Fibroblast of lung (primary cell): ENCODE measurements around the gene GTF3C1. TPM values are rescaled to one million over a fixed set of nuclear protein-coding genes. Genes with fewer than 3 reads are reported as not detected.
A peak's percentile ranks its signal among the peaks of the same experiment; 100 is the strongest.

Experiments used
- DNase-seq, 2 donors: peaks; one replicate each; pipeline versions ENCODE4 v3.0.0 to v3.0.0-alpha.2; 2010; ENCODE audit warnings: low read depth in 2 of 2
- H2AFZ ChIP-seq: 2 replicates; pipeline ENCODE4 v1.5.1; 2012; ENCODE audit warnings: low read length, control low read depth, inconsistent platforms
- H3K27ac ChIP-seq: 2 replicates; pipeline ENCODE4 v1.5.1; 2011; ENCODE audit warnings: low read length, control low read depth; ENCODE audit not compliant: insufficient read depth
- H3K27me3 ChIP-seq: 2 replicates; pipeline ENCODE4 v1.5.1; 2011; ENCODE audit warnings: mild to moderate bottlenecking, low read length; ENCODE audit not compliant: control insufficient read depth, insufficient read depth
- H3K36me3 ChIP-seq: 2 replicates; pipeline ENCODE4 v1.5.1; 2011; ENCODE audit warnings: low read length; ENCODE audit not compliant: control insufficient read depth, insufficient read depth
- H3K4me1 ChIP-seq: 2 replicates; pipeline ENCODE4 v1.5.1; 2011; ENCODE audit warnings: low read length; ENCODE audit not compliant: control insufficient read depth, insufficient read depth; ENCODE audit errors: extremely low read depth
- H3K4me2 ChIP-seq: 2 replicates; pipeline ENCODE4 v1.5.1; 2011; ENCODE audit warnings: low read length, control low read depth; ENCODE audit not compliant: insufficient read depth; ENCODE audit errors: extremely low read depth
- H3K4me3 ChIP-seq, 4 experiments: fragments of 200-600 bp in 1 of 4; sonication (generic) in 1 of 4; replicated peaks in 1 of 4; 2 replicates each; pipeline ENCODE4 v1.5.1; 2011 to 2016; ENCODE audit warnings: low read length in 4 of 4, low read depth in 3 of 4, mild to moderate bottlenecking in 3 of 4, control low read depth in 2 of 4, inconsistent platforms in 1 of 4, mixed read lengths in 1 of 4; ENCODE audit not compliant: insufficient read depth in 1 of 4; ENCODE audit errors: control extremely low read depth in 1 of 4
- H3K79me2 ChIP-seq: 2 replicates; pipeline ENCODE4 v1.5.1; 2012; ENCODE audit warnings: mild to moderate bottlenecking, low read length, inconsistent platforms; ENCODE audit not compliant: control insufficient read depth, insufficient read depth
- H3K9ac ChIP-seq: 2 replicates; pipeline ENCODE4 v1.5.1; 2011; ENCODE audit warnings: mild to moderate bottlenecking, low read length, control low read depth; ENCODE audit not compliant: insufficient read depth
- H3K9me3 ChIP-seq: 2 replicates; pipeline ENCODE4 v1.5.1; 2012; ENCODE audit warnings: low read depth, low read length; ENCODE audit not compliant: control insufficient read depth, insufficient read depth
- H4K20me1 ChIP-seq: 2 replicates; pipeline ENCODE4 v1.5.1; 2011; ENCODE audit warnings: low read length; ENCODE audit not compliant: control insufficient read depth, insufficient read depth; ENCODE audit errors: extremely low read depth
- CTCF ChIP-seq, 2 donors: IDR thresholded peaks in 1 of 2; conservative IDR thresholded peaks in 1 of 2; 1 replicate in 1 of 2; 2 replicates in 1 of 2; pipeline ENCODE4 v1.5.1; 2011 to 2012; ENCODE audit warnings: low read length in 2 of 2, control low read depth in 1 of 2, inconsistent platforms in 1 of 2, low read depth in 1 of 2, mild to moderate bottlenecking in 1 of 2
- EZH2 ChIP-seq: IDR thresholded peaks from 2 replicates; pipeline ENCODE4 v1.5.1; 2012; ENCODE audit warnings: low read length, control low read depth, mild to moderate bottlenecking; ENCODE audit errors: missing control alignments
- polyA minus RNA-seq: library from RNA; depleted of rRNA, polyadenylated mRNA; stranded (reverse); fragments of >200 nt; gene quantifications from 2 replicates; pipeline ENCODE4 v1.2.3, GENCODE V29; 2011; ENCODE audit warnings: low replicate concordance
- polyA plus RNA-seq, 2 donors: library from polyadenylated mRNA; depleted of rRNA in 1 of 2; stranded (reverse) in 1 of 2; unstranded in 1 of 2; fragments of >200 nt; gene quantifications; 2 replicates each; pipeline ENCODE4 v1.2.1, GENCODE V29; 2011 to 2012; ENCODE audit warnings: missing spikeins in 1 of 2
- total RNA-seq: library from RNA; depleted of rRNA; stranded (reverse); fragments of >200 nt; gene quantifications from 2 replicates; pipeline ENCODE4 v1.2.1, GENCODE V29; 2014

Gene GTF3C1
- total RNA-seq, result 61.6 and 75.3 TPM in 2 replicates
- polyA plus RNA-seq, result 20.1 and 34.1 TPM in 2 replicates
- 30.8 and 46.9 TPM in 2 replicates for polyA plus RNA-seq (2012)
- polyA minus RNA-seq, result 188 and 251 TPM in 2 replicates

DNA sequence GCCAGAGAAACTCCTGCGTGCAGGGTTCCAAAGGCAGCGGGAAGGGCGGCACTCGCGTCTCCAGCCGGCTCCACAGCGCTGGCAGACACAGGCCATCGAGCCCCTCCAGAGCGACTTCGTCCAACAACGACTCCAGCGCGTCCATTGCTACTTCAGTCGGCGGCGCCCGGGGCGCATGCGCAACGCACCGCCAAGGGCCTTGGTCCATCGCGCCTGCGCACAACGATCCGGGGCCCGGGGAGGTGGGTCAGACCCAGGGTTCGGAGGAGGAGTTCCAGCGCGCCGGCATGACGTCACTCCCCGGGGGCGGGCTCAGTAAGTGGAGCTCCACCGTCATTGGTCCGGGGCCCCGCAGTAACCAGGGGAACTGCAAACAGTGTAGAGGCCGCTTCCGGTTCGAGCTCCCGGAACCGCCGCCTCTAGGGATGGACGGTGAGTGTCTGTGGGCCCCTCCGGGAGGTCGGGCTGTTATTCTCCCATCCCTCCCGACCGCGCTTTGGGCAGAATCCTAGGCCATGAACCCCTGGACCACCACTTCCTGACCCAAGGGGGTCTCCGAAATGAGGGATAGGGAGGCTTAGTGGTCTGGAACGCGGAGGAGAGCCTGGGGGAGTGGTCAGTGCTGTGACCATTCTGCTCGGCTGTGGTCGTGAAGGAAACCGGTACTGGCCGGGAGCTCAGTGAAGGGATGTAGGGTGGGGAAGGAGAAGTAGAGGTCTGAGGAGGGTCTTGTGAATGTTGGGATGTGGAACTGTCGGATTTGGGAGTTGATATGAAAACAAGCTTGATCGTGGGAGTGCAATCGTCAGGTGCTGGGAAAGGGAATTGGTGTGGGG lies at the start of gene GTF3C1, which contains the start of gene KATNIP:
TSS of gene GTF3C1 (minus strand) at position 168 of the 836 bp plus-strand sequence. CDS start at position 145, 23 bp downstream.
TSS of gene KATNIP (plus strand) at position 399 of the 836 bp plus-strand sequence. CDS start at position 426, 27 bp downstream.
- peaks cover 42% of the 10 kb centered on the region for H3K79me2 ChIP-seq
- DNase-seq, result peak; percentile 96 to 98
- H3K4me2 ChIP-seq, result peak within 1 kb of the TSS; percentile 74
- H3K36me3 ChIP-seq, result no peaks in the 10 kb centered on the region
- H3K4me3 ChIP-seq, result peak within 1 kb of the TSS; percentile 68 to 98 (median 87)
- TF ChIP-seq CTCF (conservative IDR thresholded peaks at IDR 0.05 in 1 of 2, IDR thresholded peaks at IDR 0.05 in 1 of 2; ENCODE audit: low read depth in 1 of 2, low read length in 2 of 2) (no peak), EZH2 (no peak)
- H2AFZ ChIP-seq, result peak within 1 kb of the TSS; percentile 85
- peak within 1 kb of the TSS; percentile 89 for H3K9ac ChIP-seq
- H3K4me1 ChIP-seq, result peaks cover 10% of the 10 kb centered on the region
- H3K9me3 ChIP-seq, result no peaks in the 10 kb centered on the region
- H3K27ac ChIP-seq, result peak within 1 kb of the TSS; percentile 94
- peaks cover 4% of the 10 kb centered on the region for H4K20me1 ChIP-seq
- no peaks in the 10 kb centered on the region for H3K27me3 ChIP-seq

DNA sequence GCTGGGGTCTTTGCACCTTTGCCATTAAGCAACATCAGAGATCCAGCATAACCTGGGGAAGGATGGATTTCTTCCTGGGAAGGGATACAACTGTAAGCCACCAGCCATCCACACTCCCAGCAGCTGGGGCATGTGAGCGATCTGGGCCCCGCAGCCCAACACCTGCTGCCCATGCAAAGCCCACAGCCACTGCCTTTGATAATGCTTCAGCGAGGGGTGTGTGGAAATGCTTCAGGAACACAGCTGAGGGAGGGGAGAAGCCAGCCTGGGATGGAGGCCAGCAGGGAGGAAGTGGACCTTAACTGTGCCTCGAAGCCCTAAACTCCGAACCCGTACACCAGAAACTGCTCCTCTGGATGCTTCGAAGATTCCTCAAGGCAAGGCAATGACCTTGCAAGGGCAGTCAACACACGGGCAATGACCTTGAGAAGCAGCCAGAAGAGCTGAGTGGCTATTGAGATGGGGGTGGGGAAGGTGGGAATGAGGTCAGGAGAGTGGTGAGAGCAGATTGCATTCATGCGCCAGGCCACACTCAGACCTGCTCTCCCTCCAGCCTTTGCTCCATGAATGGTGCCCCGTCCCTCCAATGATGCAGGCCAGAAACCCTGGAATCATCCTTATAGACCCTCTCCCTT lies 49.3 kb upstream of the GTF3C1 start:
- no peak overlapping the region for H3K27ac ChIP-seq
- H3K79me2 ChIP-seq, result no peaks in the 10 kb centered on the region
- H3K4me3 ChIP-seq, result no peak overlapping the region
- no peaks in the 10 kb centered on the region for H3K36me3 ChIP-seq
- H4K20me1 ChIP-seq, result no peaks in the 10 kb centered on the region
- no peaks in the 10 kb centered on the region for H3K4me1 ChIP-seq
- H3K4me2 ChIP-seq, result no peak overlapping the region
- TF ChIP-seq EZH2 (no peak), CTCF (conservative IDR thresholded peaks at IDR 0.05 in 1 of 2, IDR thresholded peaks at IDR 0.05 in 1 of 2; ENCODE audit: low read depth in 1 of 2, low read length in 2 of 2) (no peak)
- no peak for DNase-seq
- no peaks in the 10 kb centered on the region for H3K9me3 ChIP-seq
- no peaks in the 10 kb centered on the region for H3K27me3 ChIP-seq
- no peak overlapping the region for H2AFZ ChIP-seq
- no peak overlapping the region for H3K9ac ChIP-seq

GRCh38 chr16:27598220-27598619 lies 48.5 kb upstream of the GTF3C1 start:
- H3K79me2 ChIP-seq, result no peaks in the 10 kb centered on the region
- H3K36me3 ChIP-seq, result no peaks in the 10 kb centered on the region
- no peak overlapping the region for H3K27ac ChIP-seq
- H3K9me3 ChIP-seq, result no peaks in the 10 kb centered on the region
- TF ChIP-seq EZH2 (no peak), CTCF (conservative IDR thresholded peaks at IDR 0.05 in 1 of 2, IDR thresholded peaks at IDR 0.05 in 1 of 2; ENCODE audit: low read depth in 1 of 2, low read length in 2 of 2) (no peak)
- no peak overlapping the region for H3K4me3 ChIP-seq
- H3K9ac ChIP-seq, result no peak overlapping the region
- H3K4me2 ChIP-seq, result no peak overlapping the region
- DNase-seq, result no peak
- no peaks in the 10 kb centered on the region for H3K4me1 ChIP-seq
- no peaks in the 10 kb centered on the region for H3K27me3 ChIP-seq
- H2AFZ ChIP-seq, result no peak overlapping the region
- H4K20me1 ChIP-seq, result no peaks in the 10 kb centered on the region
